Measurements from ENCODE around the gene ATXN7L1.
"Not testable (repeated sequence)": the region's sequence is repeated elsewhere in the genome, so short reads cannot be mapped to it uniquely, and the experiment has no call there.

The ATXN7L1 gene

GRCh38 chr7:105860793-105861192, 15.6 kb downstream of the ATXN7L1 start:
- TF ChIP-seq ZNF274 (IDR thresholded peaks at IDR 0.05; ENCODE audit: low read depth, low read length), result no peak
- H3K4me3 ChIP-seq (ENCODE audit: low read length), result no peak overlapping the region

DNA sequence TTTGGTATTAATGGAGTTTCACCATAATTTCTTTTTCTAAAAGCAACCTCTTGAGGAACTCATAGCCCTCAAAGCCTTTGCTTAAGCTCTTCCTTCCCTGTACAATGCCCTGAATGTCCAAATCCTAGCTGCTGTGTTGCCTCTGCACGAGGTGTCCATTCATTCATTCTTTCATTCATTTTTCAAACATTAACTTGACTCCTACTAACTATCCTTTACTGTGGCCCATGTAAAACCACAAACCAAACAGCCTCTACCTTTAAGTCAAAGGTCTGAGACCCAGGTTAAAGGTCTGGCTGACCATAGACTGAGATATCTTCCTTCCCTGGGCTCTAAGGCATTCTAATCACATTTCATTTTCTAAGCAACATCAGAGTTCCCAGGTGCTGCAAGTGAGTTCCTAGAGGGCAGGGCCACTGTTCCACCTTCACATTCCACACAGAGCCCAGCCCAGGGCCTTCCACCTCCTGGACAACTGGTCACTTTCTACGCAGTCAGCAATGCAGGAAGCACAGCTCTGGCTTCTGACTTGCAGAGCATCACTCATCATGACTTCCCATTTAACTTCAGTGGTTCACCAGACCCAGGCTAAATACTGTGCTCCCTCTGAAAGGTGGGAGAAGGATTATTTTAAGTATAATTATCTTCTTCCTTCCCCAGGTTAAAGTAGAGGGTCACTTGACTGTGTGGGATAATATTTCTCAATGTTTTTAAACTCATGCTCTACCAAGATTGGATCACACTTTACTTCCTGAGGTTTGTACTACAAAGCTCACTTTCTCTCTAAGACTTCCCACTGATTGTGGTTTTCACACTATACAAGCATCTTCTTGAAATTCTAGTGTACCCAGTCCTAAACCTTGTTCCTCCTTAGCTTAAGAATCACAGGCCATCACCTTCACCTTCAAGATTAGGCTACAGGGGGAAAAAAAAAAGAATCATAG, 19.1 kb downstream of the ATXN7L1 start:
- no peak overlapping the region for H3K4me3 ChIP-seq (ENCODE audit: low read length)
- TF ChIP-seq ZNF274 (IDR thresholded peaks at IDR 0.05; ENCODE audit: low read depth, low read length), result no peak

GRCh38 chr7:105854498-105854897, 21.9 kb downstream of the ATXN7L1 start:
- no peak for TF ChIP-seq ZNF274 (IDR thresholded peaks at IDR 0.05; ENCODE audit: low read depth, low read length)
- no peak overlapping the region for H3K4me3 ChIP-seq (ENCODE audit: low read length)

GRCh38 chr7:105853931-105854419, 22.4 kb downstream of the ATXN7L1 start:
- H3K4me3 ChIP-seq (ENCODE audit: low read length), result no peak overlapping the region
- TF ChIP-seq ZNF274 (IDR thresholded peaks at IDR 0.05; ENCODE audit: low read depth, low read length), result no peak

GRCh38 chr7:105851064-105851463, 25.3 kb downstream of the ATXN7L1 start:
- TF ChIP-seq ZNF274 (IDR thresholded peaks at IDR 0.05; ENCODE audit: low read depth, low read length), result no peak
- H3K4me3 ChIP-seq (ENCODE audit: low read length), result no peak overlapping the region

DNA sequence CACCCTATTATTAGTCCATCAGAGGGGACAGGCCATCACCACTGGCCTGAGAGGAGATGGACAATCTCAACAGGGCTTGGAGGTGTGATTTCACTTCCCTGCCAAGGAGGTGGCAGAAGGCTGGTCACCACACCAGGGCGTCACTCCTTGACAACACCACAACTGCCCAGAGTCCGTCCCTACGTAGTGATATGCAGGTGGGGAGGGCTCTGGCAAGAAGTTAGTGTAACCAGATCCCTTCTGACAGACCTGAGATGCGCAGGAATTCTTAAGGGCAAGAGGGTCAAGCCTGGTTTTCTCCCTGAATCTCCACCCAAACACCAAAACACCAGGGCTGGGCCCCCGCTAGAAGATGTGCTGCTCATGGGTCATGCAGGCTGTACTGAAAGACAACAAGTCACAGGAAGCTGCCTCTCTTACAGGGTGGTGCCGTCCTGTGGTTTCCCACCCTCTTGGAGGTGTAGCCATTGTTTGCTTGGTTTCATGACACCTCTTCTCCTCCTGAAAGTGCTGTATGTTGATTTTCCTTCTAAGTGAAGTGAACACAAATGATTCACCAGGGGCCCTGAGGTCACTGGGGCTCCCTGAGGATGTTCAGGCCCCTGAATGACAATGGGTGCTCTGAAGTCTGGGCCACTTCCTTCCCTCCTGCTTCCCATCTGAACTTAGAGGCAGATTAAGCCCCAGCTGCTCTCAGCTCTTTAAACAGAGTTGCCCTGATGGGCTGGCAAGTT, 27.1 kb downstream of the ATXN7L1 start:
- no peak for TF ChIP-seq ZNF274 (IDR thresholded peaks at IDR 0.05; ENCODE audit: low read depth, low read length)
- H3K4me3 ChIP-seq (ENCODE audit: low read length), result no peak overlapping the region

DNA sequence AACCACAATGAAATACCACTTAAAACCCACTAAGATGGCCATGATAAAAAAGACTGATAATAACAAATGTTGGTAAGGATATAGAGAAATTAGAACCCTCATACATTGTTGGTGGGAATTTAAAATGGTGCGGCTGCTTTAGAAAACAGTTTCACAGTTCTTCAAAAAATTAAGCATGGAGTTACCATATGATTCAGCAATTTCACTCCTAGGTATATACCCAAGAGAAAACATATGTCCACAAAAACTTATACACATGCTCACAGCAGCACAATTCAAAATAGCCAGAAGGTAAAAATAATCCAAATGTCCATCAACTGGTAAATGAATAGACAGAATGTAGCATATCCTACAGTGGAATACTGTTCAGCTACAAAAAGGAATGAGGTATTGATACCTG, 30.0 kb downstream of the ATXN7L1 start:
- TF ChIP-seq ZNF274 (IDR thresholded peaks at IDR 0.05; ENCODE audit: low read depth, low read length), result no peak
- H3K4me3 ChIP-seq (ENCODE audit: low read length), result no peak overlapping the region

DNA sequence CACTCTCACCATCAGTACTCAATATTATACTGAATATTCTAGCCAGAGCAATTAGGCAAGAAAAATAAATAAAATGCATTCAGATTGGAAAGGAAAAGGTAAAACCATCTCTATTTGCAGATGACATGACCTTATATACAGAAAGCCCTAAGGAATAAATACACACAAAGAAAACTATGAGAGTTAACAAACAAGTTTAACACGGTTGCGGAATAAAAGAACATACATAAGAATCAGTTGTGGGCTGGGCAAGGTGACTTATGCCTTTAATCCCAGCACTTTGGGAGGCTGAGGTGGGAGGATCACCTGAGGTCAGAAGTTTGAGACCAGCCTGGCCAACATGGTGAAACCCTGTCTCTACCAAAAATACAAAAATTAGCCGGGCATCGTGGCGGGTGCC, 31.7 kb downstream of the ATXN7L1 start:
- not testable (repeated sequence) for H3K4me3 ChIP-seq (ENCODE audit: low read length)

GRCh38 chr7:105841866-105842265, 34.5 kb downstream of the ATXN7L1 start:
- H3K4me3 ChIP-seq (ENCODE audit: low read length), result no peak overlapping the region
- no peak for TF ChIP-seq ZNF274 (IDR thresholded peaks at IDR 0.05; ENCODE audit: low read depth, low read length)

GRCh38 chr7:105840981-105841749, 35.2 kb downstream of the ATXN7L1 start:
- no peak for TF ChIP-seq ZNF274 (IDR thresholded peaks at IDR 0.05; ENCODE audit: low read depth, low read length)
- no peak overlapping the region for H3K4me3 ChIP-seq (ENCODE audit: low read length)

DNA sequence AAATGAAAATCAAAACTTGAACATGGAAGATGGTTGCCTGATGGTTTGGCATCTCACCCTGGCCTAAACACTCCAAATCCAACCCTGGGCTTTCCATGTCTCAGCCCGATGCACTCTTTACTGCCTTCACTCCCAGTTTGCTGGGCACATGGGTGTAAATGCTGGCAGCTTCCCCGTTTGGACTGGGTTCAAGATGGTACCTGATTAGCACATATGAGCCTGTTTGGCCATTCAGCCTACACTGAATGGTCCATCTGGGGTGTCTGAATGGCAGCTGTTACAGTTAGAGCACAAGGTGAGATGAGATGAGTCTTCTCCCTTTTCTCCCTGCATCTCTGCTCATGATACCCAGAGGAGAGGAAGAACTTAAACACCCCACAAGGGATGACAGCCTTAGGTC, 37.1 kb downstream of the ATXN7L1 start:
- TF ChIP-seq ZNF274 (IDR thresholded peaks at IDR 0.05; ENCODE audit: low read depth, low read length), result no peak
- H3K4me3 ChIP-seq (ENCODE audit: low read length), result no peak overlapping the region

- TF ChIP-seq ZNF274 (IDR thresholded peaks at IDR 0.05; ENCODE audit: low read depth, low read length), result no peak
- H3K4me3 ChIP-seq (ENCODE audit: low read length), result no peak overlapping the region
Observed at GRCh38 chr7:105838627-105839231, 37.7 kb downstream of the ATXN7L1 start.

- H3K4me3 ChIP-seq (ENCODE audit: low read length), result no peak overlapping the region
- no peak for TF ChIP-seq ZNF274 (IDR thresholded peaks at IDR 0.05; ENCODE audit: low read depth, low read length)
Observed at GRCh38 chr7:105837765-105838626, 38.4 kb downstream of the ATXN7L1 start.

Data from GM08714 (cell line).